IMR-90 (cell line): ENCODE data around the gene PRRC2B. TPM values are rescaled to one million over a fixed set of nuclear protein-coding genes. Genes with fewer than 3 reads are reported as not detected.

Experiments
- ATAC-seq: fragments of 200-7000 bp; cut with Tn5 transposase; 2 replicates; pipeline ENCODE4 v1.9.1; 2020; ENCODE audit warnings: low read depth, mild to moderate bottlenecking, moderate library complexity
- BruUV-seq: library from RNA; stranded (reverse); fragments of 400-500 nt; replicated peaks from 2 replicates; lab custom pipeline; 2021; lab: Mats Ljungman, UMichigan
- CTCF ChIA-PET: fragments of 300-600 bp; formaldehyde crosslinking; extraction: SDS; loops from one replicate; lab custom pipeline; 2021; ENCODE audit warnings: antibody characterized with exemption; lab: Yijun Ruan, JAX
- POLR2A ChIA-PET: fragments of 300-600 bp; sonication (Branson Sonifier 250); formaldehyde crosslinking; loops from one replicate; lab custom pipeline; 2022; ENCODE audit warnings: antibody characterized with exemption; ENCODE audit not compliant: unreplicated experiment; lab: Charles Lee
- DNase-seq: peaks from one replicate; pipeline ENCODE4 v3.0.0; 2013
- H2AFZ ChIP-seq: replicated peaks from 2 replicates; pipeline ENCODE3; 2013; ENCODE audit warnings: low read length, mild to moderate bottlenecking; ENCODE audit not compliant: poor library complexity
- H2AK5ac ChIP-seq: 2 replicates; pipeline ENCODE4 v1.6.1; 2013; ENCODE audit warnings: low read depth, low read length, inconsistent platforms
- H2AK9ac ChIP-seq: replicated peaks from 2 replicates; pipeline ENCODE3; 2013; ENCODE audit warnings: mild to moderate bottlenecking, low read depth, low read length, moderate library complexity; ENCODE audit not compliant: poor library complexity
- H2BK120ac ChIP-seq: 2 replicates; pipeline ENCODE4 v1.6.1; 2013; ENCODE audit warnings: low read depth, low read length, inconsistent platforms
- H2BK15ac ChIP-seq: 3 replicates; pipeline ENCODE4 v1.6.1; 2013; ENCODE audit warnings: low read depth, low read length, inconsistent platforms
- H2BK20ac ChIP-seq: 2 replicates; pipeline ENCODE4 v1.6.1; 2013; ENCODE audit warnings: low read depth, mild to moderate bottlenecking, inconsistent platforms, low read length, moderate library complexity
- H2BK5ac ChIP-seq: 2 replicates; pipeline ENCODE4 v1.6.1; 2013; ENCODE audit warnings: mild to moderate bottlenecking, low read depth, low read length, inconsistent platforms; ENCODE audit not compliant: poor library complexity, severe bottlenecking
- H3K14ac ChIP-seq: replicated peaks from 2 replicates; pipeline ENCODE4 v1.6.1; 2013; ENCODE audit warnings: low read depth, low read length, inconsistent platforms
- H3K18ac ChIP-seq: 2 replicates; pipeline ENCODE4 v1.6.1; 2013; ENCODE audit warnings: low read depth, low read length, control low read depth
- H3K23ac ChIP-seq: 2 replicates; pipeline ENCODE4 v1.6.1; 2013; ENCODE audit warnings: low read depth, low read length, inconsistent platforms
- H3K27ac ChIP-seq: 2 replicates; pipeline ENCODE4 v1.5.1; 2013; ENCODE audit warnings: mild to moderate bottlenecking, control low read depth, low read length; ENCODE audit not compliant: insufficient read depth
- H3K27me3 ChIP-seq: 2 replicates; pipeline ENCODE4 v1.6.1; 2013; ENCODE audit warnings: low read length; ENCODE audit not compliant: control insufficient read depth, insufficient read depth
- H3K36me3 ChIP-seq: 2 replicates; pipeline ENCODE4 v1.6.1; 2013; ENCODE audit warnings: low read length, mixed read lengths; ENCODE audit not compliant: control insufficient read depth, insufficient read depth
- H3K4ac ChIP-seq: 2 replicates; pipeline ENCODE4 v1.6.1; 2013; ENCODE audit warnings: low read depth, low read length, inconsistent platforms
- H3K4me1 ChIP-seq: 2 replicates; pipeline ENCODE4 v1.6.1; 2013; ENCODE audit warnings: low read length, mixed read lengths; ENCODE audit not compliant: control insufficient read depth, insufficient read depth
- H3K4me2 ChIP-seq: 2 replicates; pipeline ENCODE4 v1.6.1; 2013; ENCODE audit warnings: low read depth, mild to moderate bottlenecking, control low read depth, low read length, moderate library complexity
- H3K4me3 ChIP-seq: 2 replicates; pipeline ENCODE4 v1.5.1; 2013; ENCODE audit warnings: low read depth, mild to moderate bottlenecking, control low read depth, low read length, moderate library complexity; ENCODE audit not compliant: insufficient read depth
- H3K56ac ChIP-seq: 2 replicates; pipeline ENCODE4 v1.6.1; 2013; ENCODE audit warnings: low read length, inconsistent platforms; ENCODE audit not compliant: insufficient read depth; ENCODE audit errors: extremely low read depth
- H3K79me1 ChIP-seq, 2 experiments: 2 replicates each; pipeline ENCODE4 v1.6.1; 2013; ENCODE audit warnings: low read length in 2 of 2, inconsistent platforms in 1 of 2, low read depth in 1 of 2
- H3K9ac ChIP-seq: 2 replicates; pipeline ENCODE4 v1.6.1; 2013; ENCODE audit warnings: low read depth, low read length, control low read depth
- H3K9me1 ChIP-seq: 2 replicates; pipeline ENCODE4 v1.6.1; 2013; ENCODE audit warnings: low read length, inconsistent platforms; ENCODE audit not compliant: insufficient read depth
- H3K9me3 ChIP-seq: 2 replicates; pipeline ENCODE4 v1.6.1; 2013; ENCODE audit warnings: low read length; ENCODE audit not compliant: control insufficient read depth, insufficient read depth
- H4K20me1 ChIP-seq: 2 replicates; pipeline ENCODE4 v1.6.1; 2013; ENCODE audit warnings: low read length, inconsistent platforms; ENCODE audit not compliant: insufficient read depth
- H4K5ac ChIP-seq: 2 replicates; pipeline ENCODE4 v1.6.1; 2013; ENCODE audit warnings: mild to moderate bottlenecking, low read depth, low read length, control low read depth
- H4K8ac ChIP-seq, 2 experiments: 2 replicates each; pipeline ENCODE4 v1.6.1; 2013; ENCODE audit warnings: low read depth in 2 of 2, low read length in 2 of 2, control low read depth in 1 of 2, inconsistent platforms in 1 of 2
- H4K91ac ChIP-seq: 2 replicates; pipeline ENCODE4 v1.6.1; 2013; ENCODE audit warnings: low read depth, low read length, inconsistent platforms; ENCODE audit not compliant: insufficient read depth
- CEBPB ChIP-seq: IDR thresholded peaks from 2 replicates; pipeline ENCODE4 v1.6.1; 2012; ENCODE audit warnings: low read depth, low read length, improper control_type of control experiment
- CHD1 ChIP-seq: IDR thresholded peaks from 2 replicates; pipeline ENCODE4 v1.6.1; 2012; ENCODE audit warnings: low read depth, low read length, improper control_type of control experiment
- FOS ChIP-seq: fragments of 150-350 bp; IDR thresholded peaks from 2 replicates; pipeline ENCODE4 v1.6.1; 2016; ENCODE audit warnings: low read depth, low read length
- MAFK ChIP-seq: IDR thresholded peaks from 2 replicates; pipeline ENCODE4 v1.6.1; 2012; ENCODE audit warnings: low read depth, low read length, improper control_type of control experiment
- MAZ ChIP-seq: IDR thresholded peaks from 2 replicates; pipeline ENCODE4 v1.6.1; 2012; ENCODE audit warnings: low read depth, mild to moderate bottlenecking, low read length, improper control_type of control experiment, moderate library complexity, borderline replicate concordance
- NFE2L2 ChIP-seq: fragments of 150-350 bp; IDR thresholded peaks from 2 replicates; pipeline ENCODE4 v1.6.1; 2016; ENCODE audit warnings: low read depth, mild to moderate bottlenecking, low read length
- POLR2A ChIP-seq: IDR thresholded peaks from 2 replicates; pipeline ENCODE4 v1.6.1; 2012; ENCODE audit warnings: mild to moderate bottlenecking, low read depth, low read length
- RCOR1 ChIP-seq: IDR thresholded peaks from 2 replicates; pipeline ENCODE4 v1.6.1; 2012; ENCODE audit warnings: mild to moderate bottlenecking, low read length, improper control_type of control experiment; ENCODE audit not compliant: insufficient replicate concordance
- SMC3 ChIP-seq: fragments of 150-350 bp; IDR thresholded peaks from 2 replicates; pipeline ENCODE4 v1.6.1; 2016; ENCODE audit warnings: low read depth, mild to moderate bottlenecking, antibody characterized with exemption, low read length, moderate library complexity
- WGBS, 2 experiments: methylation state at CpG; one replicate each; pipeline versions ENCODE4 v1.1.5 to v1.1.7; 2013; ENCODE audit warnings: missing lambda C conversion rate in 2 of 2; ENCODE audit not compliant: insufficient read length in 1 of 2; ENCODE audit errors: extremely low coverage in 2 of 2; 5-methylcytosine and 5-hydroxymethylcytosine counted together
- dilution Hi-C: fragments of 300-500 bp; cut with HindIII; formaldehyde crosslinking; loops from one replicate; pipeline ENCODE4 v1.14.3; 2018; ENCODE audit warnings: low sequenced_read_pairs; ENCODE audit not compliant: unreplicated experiment
- in situ Hi-C: fragments of 300-500 bp; cut with MboI; formaldehyde crosslinking; loops from 3 replicates; pipeline ENCODE4 v1.14.3; 2019; ENCODE audit warnings: low sequenced_read_pairs, inconsistent platforms, mixed read lengths
- intact Hi-C: fragments of 100-400 bp; cut with micrococcal nuclease; formaldehyde crosslinking; loops from 2 replicates; pipeline ENCODE4 v1.10.0; 2022
- polyA plus RNA-seq, 3 experiments: library from polyadenylated mRNA; depleted of rRNA; stranded (reverse); fragments of >200 nt; gene quantifications; 2 replicates each; pipeline ENCODE4 v1.2.3, GENCODE V29; 2012; ENCODE audit warnings: low replicate concordance in 1 of 3
- total RNA-seq: library from RNA; depleted of rRNA; stranded (reverse); fragments of >200 nt; gene quantifications from 2 replicates; pipeline ENCODE4 v1.2.3, GENCODE V29; 2012
- TF ChIP-seq, protein P1 (sequence below): fragments of 150-350 bp; IDR thresholded peaks from 2 replicates; pipeline ENCODE4 v1.6.1; 2016; ENCODE audit warnings: low read depth, mild to moderate bottlenecking, low read length, moderate library complexity, borderline replicate concordance
- TF ChIP-seq, protein P2 (sequence below): fragments of 150-350 bp; IDR thresholded peaks from 2 replicates; pipeline ENCODE4 v1.6.1; 2017; ENCODE audit warnings: mild to moderate bottlenecking, antibody characterized with exemption, low read length, low read depth

The PRRC2B gene
- total and polyA plus RNA-seq, 2 of the 4 experiments (the other 2 are of a cell fraction) = 19.4 to 39.1 TPM

DNA sequence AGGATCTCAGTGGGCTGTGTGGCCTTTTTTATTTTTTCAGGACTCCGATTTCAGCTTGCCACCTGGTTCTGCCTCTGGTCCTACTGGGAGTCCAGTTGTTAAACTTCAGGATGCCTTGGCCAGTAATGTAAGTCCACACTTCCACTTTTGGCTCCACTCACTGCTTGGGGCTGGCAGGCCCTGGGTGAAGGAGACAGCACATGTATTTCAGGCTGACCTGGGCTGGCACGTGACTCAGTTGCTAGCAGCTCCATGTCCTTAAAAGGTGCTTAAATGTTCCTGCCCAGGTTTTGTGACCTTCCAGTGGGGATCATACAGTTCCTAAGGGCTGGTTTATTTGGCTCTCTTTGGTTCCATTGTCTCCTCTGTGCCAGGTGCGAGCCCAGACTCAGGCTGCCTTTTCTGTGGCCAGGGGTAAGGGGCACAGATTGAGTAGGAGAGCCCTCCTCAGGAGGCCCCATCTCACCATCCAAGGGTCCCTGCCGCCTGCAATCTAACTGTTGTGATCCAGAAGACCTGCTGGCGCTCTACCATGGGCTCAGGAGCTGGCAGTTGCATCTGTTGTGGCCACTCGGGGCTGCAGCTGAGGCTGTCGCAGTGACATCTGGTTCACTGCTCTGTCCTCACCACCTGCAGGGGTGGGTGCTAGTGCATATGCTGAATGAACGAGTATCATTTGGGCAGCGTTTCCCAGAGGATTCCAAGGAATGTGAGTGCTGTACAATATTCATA lies 89.6 kb downstream of the PRRC2B start:
- Histone ChIP-seq H2AK9ac (no peak overlapping the region), H4K5ac (no peak overlapping the region), H3K14ac (no peak overlapping the region), H2AK5ac (no peak overlapping the region), H2BK15ac (no peak overlapping the region), H2BK120ac (no peak overlapping the region), H3K27me3 (no peaks in the 10 kb centered on the region), H3K9me1 (no peaks in the 10 kb centered on the region), H3K23ac (no peak overlapping the region), H3K9ac (no peak overlapping the region), H3K4ac (no peak overlapping the region), H3K36me3 (peaks cover 91% of the 10 kb centered on the region), H2BK20ac (no peak overlapping the region), H3K9me3 (no peaks in the 10 kb centered on the region), H4K8ac (no peak overlapping the region), H2BK5ac (no peak overlapping the region), H3K18ac (no peak overlapping the region), H3K4me1 (no peaks in the 10 kb centered on the region), H3K4me2 (no peak overlapping the region), H4K91ac (no peak overlapping the region), H3K79me1 (peaks cover 41 to 63% of the 10 kb centered on the region in 2 experiments), H3K56ac (no peak overlapping the region), H3K27ac (no peak overlapping the region), H2AFZ (no peak overlapping the region), H3K4me3 (no peak overlapping the region), H4K20me1 (peaks cover 29% of the 10 kb centered on the region; the same call in 1 of the 2 replicates)
- 87% methylated on average over 4 of the region's 9 CpGs; no CpG with 5 or more reads in 1 of the 2 experiments for WGBS, 2 experiments
- POLR2A ChIA-PET = no interaction called here
- no TSS peak for BruUV-seq
- DNase-seq (no peak), ATAC-seq (no peak)
- dilution Hi-C loops (no loop called here), in situ Hi-C loops (no loop called here), intact Hi-C loops (no loop called here)
- TF ChIP-seq SMC3 = no peak
- no peak for TF ChIP-seq FOS
- TF ChIP-seq, protein P1, sequence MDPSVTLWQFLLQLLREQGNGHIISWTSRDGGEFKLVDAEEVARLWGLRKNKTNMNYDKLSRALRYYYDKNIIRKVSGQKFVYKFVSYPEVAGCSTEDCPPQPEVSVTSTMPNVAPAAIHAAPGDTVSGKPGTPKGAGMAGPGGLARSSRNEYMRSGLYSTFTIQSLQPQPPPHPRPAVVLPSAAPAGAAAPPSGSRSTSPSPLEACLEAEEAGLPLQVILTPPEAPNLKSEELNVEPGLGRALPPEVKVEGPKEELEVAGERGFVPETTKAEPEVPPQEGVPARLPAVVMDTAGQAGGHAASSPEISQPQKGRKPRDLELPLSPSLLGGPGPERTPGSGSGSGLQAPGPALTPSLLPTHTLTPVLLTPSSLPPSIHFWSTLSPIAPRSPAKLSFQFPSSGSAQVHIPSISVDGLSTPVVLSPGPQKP = no peak
- no peak for TF ChIP-seq RCOR1
- TF ChIP-seq POLR2A = no peak
- TF ChIP-seq NFE2L2 = no peak
- no peak for TF ChIP-seq CHD1
- TF ChIP-seq MAZ = no peak
- TF ChIP-seq MAFK = no peak
- TF ChIP-seq, protein P2, sequence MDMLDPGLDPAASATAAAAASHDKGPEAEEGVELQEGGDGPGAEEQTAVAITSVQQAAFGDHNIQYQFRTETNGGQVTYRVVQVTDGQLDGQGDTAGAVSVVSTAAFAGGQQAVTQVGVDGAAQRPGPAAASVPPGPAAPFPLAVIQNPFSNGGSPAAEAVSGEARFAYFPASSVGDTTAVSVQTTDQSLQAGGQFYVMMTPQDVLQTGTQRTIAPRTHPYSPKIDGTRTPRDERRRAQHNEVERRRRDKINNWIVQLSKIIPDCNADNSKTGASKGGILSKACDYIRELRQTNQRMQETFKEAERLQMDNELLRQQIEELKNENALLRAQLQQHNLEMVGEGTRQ = no peak
- TF ChIP-seq CEBPB = no peak
- CTCF ChIA-PET = no interaction called here
